GM19238 (cell line): Measurements from ENCODE around the gene ADPRH.

Experiments used
- DNase-seq: peaks from one replicate; pipeline ENCODE4 v3.0.0; 2011; ENCODE audit warnings: low spot score; ENCODE audit not compliant: insufficient read length

Gene ADPRH

GRCh38 chr3:119596398-119596797 is 17.1 kb downstream of the ADPRH start:
- DNase-seq: no peak

- no peak for DNase-seq
Measured at GRCh38 chr3:119597548-119598288, 18.4 kb downstream of the ADPRH start, which contains the start of gene PLA1A. TSS of gene PLA1A (plus strand) at chr3:119597885. CDS start at chr3:119597914, 29 bp downstream.

- DNase-seq: no peak
Measured at GRCh38 chr3:119598410-119599098, 19.3 kb downstream of the ADPRH start.

- no peak for DNase-seq
Measured at GRCh38 chr3:119599558-119600174, 20.4 kb downstream of the ADPRH start.

- DNase-seq: peak; percentile 53
Measured at GRCh38 chr3:119600732-119601131, 21.4 kb downstream of the ADPRH start.

- no peak for DNase-seq
Measured at GRCh38 chr3:119601154-119601553, 21.9 kb downstream of the ADPRH start.

- DNase-seq: no peak
Measured at GRCh38 chr3:119602676-119603075, 23.4 kb downstream of the ADPRH start.

GRCh38 chr3:119604878-119605277 is 25.6 kb downstream of the ADPRH start:
- no peak for DNase-seq

GRCh38 chr3:119608405-119609000 is 29.2 kb downstream of the ADPRH start:
- no peak for DNase-seq

- DNase-seq: no peak
Measured at GRCh38 chr3:119609301-119609700, 30.0 kb downstream of the ADPRH start.

GRCh38 chr3:119611664-119612063 is 32.4 kb downstream of the ADPRH start:
- DNase-seq: no peak

GRCh38 chr3:119613201-119613600 is 33.9 kb downstream of the ADPRH start:
- no peak for DNase-seq

- DNase-seq: no peak
Measured at GRCh38 chr3:119613872-119614271, 34.6 kb downstream of the ADPRH start.

GRCh38 chr3:119616056-119616455 is 36.8 kb downstream of the ADPRH start:
- DNase-seq: no peak

- no peak for DNase-seq
Measured at GRCh38 chr3:119619094-119619493, 39.8 kb downstream of the ADPRH start.

- DNase-seq: no peak
Measured at GRCh38 chr3:119620899-119621298, 41.6 kb downstream of the ADPRH start.

GRCh38 chr3:119624002-119624720 is 44.9 kb downstream of the ADPRH start:
- DNase-seq: no peak

- DNase-seq: no peak
Measured at GRCh38 chr3:119625451-119626153, 46.3 kb downstream of the ADPRH start.

GRCh38 chr3:119626196-119626595 is 46.9 kb downstream of the ADPRH start:
- DNase-seq: no peak

- DNase-seq: no peak
Measured at GRCh38 chr3:119627461-119627860, 48.2 kb downstream of the ADPRH start.

GRCh38 chr3:119628390-119628789 is 49.1 kb downstream of the ADPRH start:
- DNase-seq: no peak
